Suppressor macrophage treated with lipopolysaccharide for 4 hours (primary cell): ENCODE data around the gene ATIC.
A peak's percentile ranks its signal among the peaks of the same experiment; 100 is the strongest.

Experiments
- DNase-seq: peaks from one replicate; pipeline ENCODE4 v3.0.0-alpha.2; 2020

Gene ATIC

DNA sequence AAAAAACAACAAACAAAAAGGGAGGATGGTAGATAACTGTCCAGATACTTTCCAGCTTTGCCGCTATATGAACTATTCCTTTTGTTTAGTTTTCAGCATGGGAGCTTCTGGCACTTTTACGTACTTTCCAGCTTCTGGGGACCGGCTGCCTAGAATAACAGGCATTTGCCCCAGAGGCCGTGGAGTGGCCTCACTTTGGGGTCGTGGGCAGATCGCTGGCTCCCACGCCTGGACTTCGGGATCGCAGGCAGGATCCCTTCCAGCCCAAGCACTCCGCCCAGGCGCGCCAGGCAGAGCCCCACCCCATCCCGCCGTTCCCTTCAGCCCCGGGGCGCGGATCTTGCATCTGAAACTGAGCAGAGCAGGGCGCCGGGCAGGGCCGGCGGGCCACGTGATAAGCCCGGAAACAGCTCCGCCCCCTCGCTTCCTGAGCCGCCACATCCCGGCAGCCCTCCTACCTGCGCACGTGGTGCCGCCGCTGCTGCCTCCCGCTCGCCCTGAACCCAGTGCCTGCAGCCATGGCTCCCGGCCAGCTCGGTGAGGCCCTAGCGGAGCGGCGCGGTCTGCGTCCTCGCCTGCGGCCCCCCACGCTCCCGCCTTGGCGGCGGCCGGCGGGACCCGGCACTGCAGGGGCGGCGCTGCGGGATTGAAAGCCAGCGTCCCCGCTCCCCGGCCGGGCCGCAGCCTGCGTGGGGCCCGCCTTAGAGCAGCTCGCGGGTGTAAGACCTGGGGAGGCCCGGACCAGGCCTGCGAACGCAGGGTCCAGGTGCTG, at the start of gene ATIC:
TSS of gene ATIC (plus strand) at position 435 of the 772 bp plus-strand sequence. CDS start at position 519, 84 bp downstream.
- DNase-seq, result peak; percentile 94

- no peak for DNase-seq
Observed at GRCh38 chr2:215262303-215262702, 49.6 kb upstream of the ATIC start.

DNA sequence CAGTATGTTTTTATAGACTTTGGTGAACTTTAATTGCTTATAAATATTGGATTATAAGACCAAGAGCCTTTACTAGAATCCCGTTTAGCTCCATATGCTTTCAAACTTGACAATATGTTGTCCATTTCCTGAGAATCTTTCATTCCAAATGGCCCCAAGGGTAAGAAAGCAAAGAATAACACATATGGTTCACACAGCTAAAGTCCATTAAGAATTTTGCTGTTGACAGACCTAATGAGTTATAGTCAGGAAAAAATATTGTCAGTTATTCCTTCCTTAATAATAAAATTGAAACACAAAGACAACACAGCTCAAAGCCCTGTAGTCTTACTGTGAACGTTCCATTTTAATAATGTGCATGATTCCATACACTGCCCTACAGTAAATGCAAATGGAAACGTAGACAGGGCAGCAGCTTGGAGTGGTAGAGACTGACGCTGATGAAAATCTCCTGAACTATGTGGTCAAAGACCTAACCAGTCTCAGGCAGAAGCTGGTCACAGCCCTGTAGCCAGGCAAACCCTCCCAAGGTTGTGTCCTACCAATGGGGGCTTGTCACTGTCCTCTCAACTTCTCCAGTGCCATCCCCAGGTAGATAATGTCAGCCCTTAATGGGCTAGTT, 49.0 kb upstream of the ATIC start:
- no peak for DNase-seq

GRCh38 chr2:215264374-215264773, 47.5 kb upstream of the ATIC start:
- no peak for DNase-seq

DNA sequence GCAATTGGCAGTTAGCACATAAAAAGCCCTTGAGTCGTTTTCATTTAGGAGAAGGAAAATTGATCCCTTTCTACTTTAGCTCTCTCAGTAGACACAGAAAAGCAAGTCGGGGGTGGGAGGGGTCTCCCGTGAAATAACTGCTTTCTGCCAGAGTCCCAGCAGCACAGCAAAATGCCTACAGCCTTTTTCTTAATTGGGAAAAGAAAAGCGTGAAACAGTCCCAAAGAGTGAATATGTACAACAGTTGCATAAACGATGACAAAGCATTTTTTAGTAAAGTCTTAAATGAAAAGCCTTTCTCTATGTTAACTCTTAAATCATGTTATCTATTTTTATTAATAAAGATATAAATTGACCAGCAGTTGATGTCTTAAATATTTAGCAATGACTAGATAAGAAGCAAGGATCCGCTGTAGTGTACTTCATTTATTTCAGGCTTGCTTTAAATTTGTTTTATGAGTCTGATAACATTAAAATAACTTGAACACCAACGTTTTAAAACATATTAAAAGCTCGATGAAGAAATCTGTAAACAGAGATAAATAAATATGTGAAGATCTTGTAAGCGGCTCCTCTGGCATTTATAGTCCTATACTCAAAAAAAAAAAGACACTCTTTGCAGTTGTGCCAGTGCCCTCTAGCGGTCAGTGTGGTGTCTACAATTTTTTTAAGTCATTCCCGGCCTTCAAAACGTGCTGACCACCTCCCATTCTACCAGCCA, 42.3 kb upstream of the ATIC start:
- peak; percentile 81 for DNase-seq

GRCh38 chr2:215270118-215270451, 41.8 kb upstream of the ATIC start:
- no peak for DNase-seq

GRCh38 chr2:215271446-215271845, 40.4 kb upstream of the ATIC start:
- no peak for DNase-seq

- DNase-seq, result no peak
Observed at GRCh38 chr2:215272918-215273317, 38.9 kb upstream of the ATIC start.

DNA sequence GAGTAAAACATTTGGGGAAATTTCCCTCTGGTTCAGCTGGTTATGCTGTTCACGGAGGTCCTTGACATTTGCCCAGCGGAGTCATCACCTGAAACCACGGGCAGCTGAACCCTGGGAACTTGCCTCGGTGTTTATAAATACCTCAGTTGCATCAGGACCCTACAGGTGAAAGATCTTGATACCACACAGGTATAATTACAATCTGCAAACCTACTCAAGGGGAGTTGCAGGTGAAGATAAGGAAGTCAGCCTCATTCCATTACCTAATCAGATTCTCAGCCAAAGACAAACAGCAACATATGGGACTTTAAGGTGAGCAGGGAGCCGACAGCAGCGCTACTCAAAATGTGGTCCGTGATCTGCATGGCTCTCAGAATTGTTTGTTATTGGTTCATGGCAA, 37.0 kb upstream of the ATIC start:
- no peak for DNase-seq

DNA sequence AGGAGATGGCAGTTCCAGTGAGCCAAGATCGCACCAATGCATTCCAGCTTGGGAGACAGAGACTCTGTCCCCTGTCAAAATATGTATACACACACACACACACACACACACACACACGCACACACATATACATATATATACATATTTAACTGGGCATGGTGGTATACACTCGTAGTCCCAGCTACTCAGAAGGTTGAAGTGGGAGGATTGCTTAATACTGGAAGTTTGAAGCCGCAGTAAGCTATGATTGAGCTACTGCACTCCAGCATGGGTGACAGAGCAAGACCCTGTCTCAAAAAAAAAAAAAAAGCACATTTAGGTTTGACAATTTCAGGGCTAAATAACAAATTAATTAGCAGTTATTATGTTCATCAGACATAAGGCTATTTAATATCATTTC, 36.0 kb upstream of the ATIC start:
- DNase-seq, result no peak

DNA sequence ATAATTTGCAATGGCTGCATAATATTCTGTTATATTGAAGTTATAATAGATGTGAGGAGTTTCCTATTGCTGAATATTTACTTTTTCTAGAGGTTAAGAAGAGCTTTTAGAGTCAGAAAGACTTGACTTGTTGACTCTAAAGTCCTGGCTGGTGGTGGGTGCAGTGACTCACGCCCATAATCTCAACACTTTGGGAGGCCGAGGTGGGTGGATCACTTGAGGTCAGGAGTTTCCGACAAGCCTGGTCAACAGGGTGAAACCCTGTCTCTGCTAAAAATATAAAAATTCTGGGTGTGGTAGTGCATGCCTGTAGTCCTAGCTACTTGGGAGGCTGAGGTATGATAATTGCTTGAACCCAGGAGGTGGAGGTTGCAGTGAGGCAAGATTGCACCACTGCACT, 33.9 kb upstream of the ATIC start:
- DNase-seq, result no peak

- DNase-seq, result no peak
Observed at GRCh38 chr2:215280326-215280725, 31.5 kb upstream of the ATIC start.

- DNase-seq, result no peak
Observed at GRCh38 chr2:215283221-215283620, 28.6 kb upstream of the ATIC start.

DNA sequence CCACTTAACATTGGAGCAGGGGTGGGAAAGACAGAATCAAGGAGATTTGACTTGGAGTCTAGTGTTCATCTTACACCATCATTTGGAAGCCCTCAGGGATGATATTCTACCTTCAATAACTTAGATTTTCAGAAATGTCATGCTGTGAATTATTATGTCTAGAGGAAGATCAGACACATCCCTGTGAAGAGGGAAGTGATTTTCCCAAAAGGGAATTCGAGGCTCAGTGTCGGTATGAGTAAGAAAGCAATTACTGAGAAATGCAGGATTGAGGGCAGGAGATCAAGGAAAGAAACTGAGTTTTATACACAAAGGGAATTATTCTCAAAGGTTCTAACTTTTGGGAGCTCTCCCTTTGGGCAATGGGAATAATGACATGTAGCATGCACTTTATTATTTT, 25.6 kb upstream of the ATIC start:
- DNase-seq, result no peak

DNA sequence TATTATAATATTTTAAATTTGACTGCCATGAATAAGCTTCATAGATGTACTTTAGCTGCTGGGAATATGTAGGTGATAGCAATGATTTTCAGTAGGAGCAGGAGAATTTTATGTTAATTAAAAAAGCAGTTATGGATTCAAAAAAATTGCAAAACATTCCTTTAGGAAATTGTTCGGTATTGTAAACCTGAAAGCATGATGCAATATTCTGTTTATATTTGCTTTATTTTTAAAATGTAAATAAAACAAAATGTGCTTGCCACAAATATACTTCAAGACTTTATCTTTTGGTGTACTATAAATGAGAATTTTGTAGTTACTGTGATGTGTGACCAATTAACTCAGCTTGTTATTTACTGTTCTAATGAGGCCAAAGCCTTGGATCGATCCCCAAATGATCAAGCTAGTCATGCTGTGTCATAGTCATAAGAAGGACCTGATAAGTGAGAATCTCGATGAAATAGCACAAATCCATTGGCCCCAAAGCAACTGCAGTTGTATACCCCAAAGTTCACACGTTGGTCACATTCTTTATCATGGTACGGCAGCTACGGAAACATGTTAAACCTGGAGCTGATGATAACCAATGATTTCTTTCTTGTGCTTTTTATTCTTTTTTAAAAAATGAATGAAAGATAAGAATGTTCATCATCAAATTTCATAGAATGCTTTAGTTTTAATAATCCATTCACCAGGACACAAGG, 23.6 kb upstream of the ATIC start:
- DNase-seq, result no peak

- no peak for DNase-seq
Observed at GRCh38 chr2:215290980-215291599, 20.8 kb upstream of the ATIC start.

DNA sequence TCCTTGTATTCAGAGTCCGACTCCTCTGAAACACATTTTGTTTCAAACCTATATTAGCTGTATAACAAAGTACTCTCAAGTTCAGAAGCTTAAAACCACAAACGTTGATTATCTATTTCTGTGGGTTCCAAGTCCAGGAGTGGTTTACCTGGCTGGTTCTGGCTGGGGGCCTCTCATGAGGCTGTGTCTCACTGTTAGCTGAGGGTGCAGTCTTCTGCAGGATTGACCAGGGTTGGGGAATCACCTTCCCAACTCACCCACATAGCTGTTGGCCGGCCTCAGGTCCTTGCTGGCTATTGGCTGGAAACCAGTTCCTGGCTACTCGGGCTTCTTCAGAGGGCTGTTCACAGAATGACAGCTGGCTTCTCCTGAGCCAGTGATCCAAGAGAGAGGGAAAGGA, 18.0 kb upstream of the ATIC start:
- DNase-seq, result no peak

- no peak for DNase-seq
Observed at GRCh38 chr2:215299337-215299859, 12.5 kb upstream of the ATIC start.

DNA sequence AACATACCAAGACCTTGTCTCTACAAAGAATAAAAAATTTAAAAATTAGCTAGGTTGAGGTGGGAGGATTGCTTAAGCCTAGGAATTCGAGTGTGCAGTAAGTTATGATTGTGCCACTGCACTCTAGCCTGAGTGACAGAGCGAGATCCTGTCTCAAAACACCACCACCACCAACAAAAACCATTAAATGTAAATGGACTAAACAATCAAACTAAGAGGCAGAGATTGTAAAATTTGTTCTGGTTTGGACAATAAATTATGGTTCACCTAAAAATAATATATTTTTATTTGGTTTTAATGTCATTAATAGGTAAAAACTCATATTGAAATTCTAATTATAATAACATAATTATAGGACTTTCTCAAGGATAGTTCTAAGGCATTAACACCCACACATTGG, 9.9 kb upstream of the ATIC start:
- DNase-seq, result no peak

GRCh38 chr2:215311259-215311624, 617 bp upstream of the ATIC start:
- peak; percentile 3 for DNase-seq

- no peak for DNase-seq
Observed at GRCh38 chr2:215313255-215313613, 1.4 kb downstream of the ATIC start.

DNA sequence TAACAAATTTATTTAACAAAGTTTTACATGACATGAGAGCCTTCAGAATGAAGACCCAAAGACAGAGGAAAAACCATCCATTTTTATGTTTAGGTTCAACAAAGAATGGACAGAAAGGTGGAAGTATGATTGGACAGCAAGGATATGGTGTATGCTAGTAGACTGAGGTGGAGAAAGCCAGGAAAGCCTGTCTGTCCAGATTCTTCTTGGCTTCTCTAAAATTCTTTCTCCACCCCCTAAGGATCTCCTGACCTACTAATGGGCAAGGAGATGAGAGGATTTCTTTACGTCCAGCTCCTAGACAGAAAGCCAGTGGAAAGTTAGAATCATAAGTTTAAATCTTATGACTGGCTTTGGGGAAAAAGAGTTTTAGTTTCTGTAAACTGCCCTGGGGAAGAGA, 3.0 kb downstream of the ATIC start:
- DNase-seq, result no peak

- DNase-seq, result no peak
Observed at GRCh38 chr2:215315301-215315700, 3.4 kb downstream of the ATIC start.
